Tibial nerve (tissue), 4 donors: Measurements from ENCODE around the gene L3MBTL2. TPM values are rescaled to one million over a fixed set of nuclear protein-coding genes. Genes with fewer than 3 reads are reported as not detected.

Source experiments
- DNase-seq, 2 donors: peaks; one replicate each; pipeline ENCODE4 v3.0.0-alpha.2; 2019; ENCODE audit warnings: low spot score in 2 of 2
- H3K27ac ChIP-seq, 4 donors: fragments of 200-600 bp; sonication (generic) in 3 of 4; one replicate each; pipeline ENCODE4 v1.5.1; 2017 to 2019; ENCODE audit warnings: mild to moderate bottlenecking in 1 of 4
- H3K27me3 ChIP-seq, 2 donors: fragments of 200-600 bp; sonication (generic) in 1 of 2; one replicate each; pipeline versions ENCODE4 v1.5.1 to v1.6.0; 2017 to 2019
- H3K36me3 ChIP-seq, 3 donors: fragments of 200-600 bp; sonication (generic); one replicate each; pipeline ENCODE4 v1.5.1; 2018 to 2019
- H3K4me1 ChIP-seq, 4 donors: fragments of 200-600 bp; sonication (generic) in 3 of 4; one replicate each; pipeline ENCODE4 v1.5.1; 2017 to 2019
- H3K4me3 ChIP-seq, 4 donors: fragments of 200-600 bp; sonication (generic) in 3 of 4; one replicate each; pipeline ENCODE4 v1.5.1; 2017 to 2019; ENCODE audit warnings: mild to moderate bottlenecking in 1 of 4, moderate library complexity in 1 of 4
- H3K9me3 ChIP-seq, 4 donors: fragments of 200-600 bp; sonication (generic) in 3 of 4; one replicate each; pipeline ENCODE4 v1.5.1; 2017 to 2019
- EP300 ChIP-seq, 2 donors: sonication (generic); formaldehyde crosslinking; IDR thresholded peaks; one replicate each; pipeline ENCODE4 v1.6.1; 2017; ENCODE audit warnings: antibody characterized with exemption in 2 of 2, mild to moderate bottlenecking in 1 of 2
- POLR2A ChIP-seq, 2 donors: fragments of 450-650 bp; IDR thresholded peaks; one replicate each; pipeline ENCODE4 v1.6.1; 2017; ENCODE audit warnings: antibody characterized with exemption in 2 of 2, mild to moderate bottlenecking in 2 of 2, moderate library complexity in 2 of 2
- WGBS, 2 donors: methylation state at CpG; one replicate each; pipeline ENCODE4 v1.1.5; 2018; 5-methylcytosine and 5-hydroxymethylcytosine counted together
- total RNA-seq, 4 donors: library from RNA; depleted of rRNA; stranded (reverse); fragments of >200 nt; gene quantifications; one replicate each; pipeline ENCODE4 v1.1.0, GENCODE V29; 2016
- TF ChIP-seq, protein P1 (sequence below), 5 experiments: fragments of 200-600 bp in 3 of 5; fragments of 450-650 bp in 2 of 5; sonication (generic) in 3 of 5; IDR thresholded peaks; one replicate each; pipeline ENCODE4 v1.5.1; 2016 to 2019; ENCODE audit warnings: antibody characterized with exemption in 5 of 5, mild to moderate bottlenecking in 3 of 5, moderate library complexity in 2 of 5

The L3MBTL2 gene
- total RNA-seq, 4 donors from 2014 or later: 21.2 to 27.4 (median 24.3) TPM

DNA sequence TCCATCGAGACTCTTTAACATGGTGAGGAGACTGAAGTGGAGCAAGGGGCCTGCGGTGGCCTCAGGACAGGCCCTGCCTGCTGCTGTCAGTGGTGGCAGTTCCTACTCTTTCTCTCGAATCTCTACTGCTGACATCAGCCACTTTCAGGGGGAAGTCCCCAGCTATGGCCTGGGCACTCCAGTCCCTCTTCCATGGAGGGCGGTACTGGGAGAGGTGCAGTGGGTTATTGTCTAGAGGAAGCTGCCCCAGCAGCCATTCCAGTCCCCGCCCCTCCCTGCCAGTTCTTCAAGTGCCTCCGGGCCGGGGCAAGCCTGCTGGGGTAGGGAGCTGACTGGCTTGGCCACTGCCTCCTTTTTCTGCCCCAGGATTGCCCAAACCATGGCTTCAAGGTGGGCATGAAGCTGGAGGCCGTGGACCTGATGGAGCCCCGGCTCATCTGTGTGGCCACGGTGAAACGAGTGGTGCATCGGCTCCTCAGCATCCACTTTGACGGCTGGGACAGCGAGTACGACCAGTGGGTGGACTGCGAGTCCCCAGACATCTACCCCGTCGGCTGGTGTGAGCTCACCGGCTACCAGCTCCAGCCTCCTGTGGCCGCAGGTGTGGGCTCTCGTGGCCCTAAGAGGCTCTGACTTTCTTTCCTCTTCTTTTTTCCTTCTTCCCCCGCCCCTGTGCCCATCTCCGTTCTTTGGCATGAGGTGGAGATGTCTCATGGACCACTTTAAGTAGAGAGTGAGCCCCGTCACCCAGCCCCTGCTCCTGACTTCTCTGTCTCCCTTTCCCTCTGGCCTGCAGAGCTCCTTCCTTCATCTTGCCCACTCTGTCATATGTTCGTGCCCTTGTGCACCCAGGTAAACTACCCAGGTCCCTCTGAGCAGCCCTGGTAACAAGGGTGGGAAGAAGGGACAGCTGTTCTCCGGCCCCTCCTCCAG is 21.9 kb downstream of the L3MBTL2 start:
- H3K9me3 ChIP-seq: no peaks in the 10 kb centered on the region
- 87% methylated on average over 25 to 26 of the region's 26 CpGs for whole genome bisulfite sequencing, 2 donors
- no peak overlapping the region for H3K4me3 ChIP-seq
- H3K27me3 ChIP-seq: no peaks in the 10 kb centered on the region
- peaks cover 2 to 99% (median 29%) of the 10 kb centered on the region in 3 donors for H3K36me3 ChIP-seq
- TF ChIP-seq, protein P1, sequence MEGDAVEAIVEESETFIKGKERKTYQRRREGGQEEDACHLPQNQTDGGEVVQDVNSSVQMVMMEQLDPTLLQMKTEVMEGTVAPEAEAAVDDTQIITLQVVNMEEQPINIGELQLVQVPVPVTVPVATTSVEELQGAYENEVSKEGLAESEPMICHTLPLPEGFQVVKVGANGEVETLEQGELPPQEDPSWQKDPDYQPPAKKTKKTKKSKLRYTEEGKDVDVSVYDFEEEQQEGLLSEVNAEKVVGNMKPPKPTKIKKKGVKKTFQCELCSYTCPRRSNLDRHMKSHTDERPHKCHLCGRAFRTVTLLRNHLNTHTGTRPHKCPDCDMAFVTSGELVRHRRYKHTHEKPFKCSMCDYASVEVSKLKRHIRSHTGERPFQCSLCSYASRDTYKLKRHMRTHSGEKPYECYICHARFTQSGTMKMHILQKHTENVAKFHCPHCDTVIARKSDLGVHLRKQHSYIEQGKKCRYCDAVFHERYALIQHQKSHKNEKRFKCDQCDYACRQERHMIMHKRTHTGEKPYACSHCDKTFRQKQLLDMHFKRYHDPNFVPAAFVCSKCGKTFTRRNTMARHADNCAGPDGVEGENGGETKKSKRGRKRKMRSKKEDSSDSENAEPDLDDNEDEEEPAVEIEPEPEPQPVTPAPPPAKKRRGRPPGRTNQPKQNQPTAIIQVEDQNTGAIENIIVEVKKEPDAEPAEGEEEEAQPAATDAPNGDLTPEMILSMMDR (IDR thresholded peaks at IDR 0.05): no peak
- no peak for TF ChIP-seq EP300 (IDR thresholded peaks at IDR 0.05)
- H3K27ac ChIP-seq: no peak overlapping the region
- peak in 1 of 2 donors; percentile 8 for DNase-seq
- H3K4me1 ChIP-seq: no peaks in the 10 kb centered on the region

DNA sequence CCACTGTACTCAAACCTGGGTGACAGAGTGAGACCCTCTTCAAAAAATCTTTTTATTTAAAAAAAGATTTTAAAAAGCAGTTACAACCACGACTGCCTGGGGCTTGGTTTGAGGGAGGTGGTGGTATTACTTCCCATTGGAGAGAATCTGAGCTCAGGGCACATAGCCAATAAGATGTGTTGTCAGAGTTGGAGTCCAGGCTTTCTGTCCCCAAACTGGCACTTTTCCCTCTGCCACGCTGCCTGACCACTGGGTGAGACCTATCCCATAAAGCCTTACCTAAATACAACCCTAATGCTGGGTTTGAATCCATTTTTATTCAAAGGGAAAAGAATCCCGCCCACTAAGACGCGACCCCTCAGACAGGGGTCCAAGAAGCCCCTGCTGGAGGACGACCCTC is 24.1 kb downstream of the L3MBTL2 start:
- no peak for DNase-seq
- H3K4me1 ChIP-seq: no peaks in the 10 kb centered on the region
- H3K4me3 ChIP-seq: no peak overlapping the region
- TF ChIP-seq EP300 (IDR thresholded peaks at IDR 0.05): no peak
- no peak for TF ChIP-seq POLR2A (IDR thresholded peaks at IDR 0.05)
- TF ChIP-seq, protein P1 (IDR thresholded peaks at IDR 0.05): no peak
- peaks cover 0 to 96% (median 28%) of the 10 kb centered on the region in 3 donors for H3K36me3 ChIP-seq
- no peaks in the 10 kb centered on the region for H3K9me3 ChIP-seq
- WGBS, 2 donors: 81 to 90% methylated on average over 6 of the region's 6 CpGs
- H3K27ac ChIP-seq: no peak overlapping the region
- no peaks in the 10 kb centered on the region for H3K27me3 ChIP-seq

DNA sequence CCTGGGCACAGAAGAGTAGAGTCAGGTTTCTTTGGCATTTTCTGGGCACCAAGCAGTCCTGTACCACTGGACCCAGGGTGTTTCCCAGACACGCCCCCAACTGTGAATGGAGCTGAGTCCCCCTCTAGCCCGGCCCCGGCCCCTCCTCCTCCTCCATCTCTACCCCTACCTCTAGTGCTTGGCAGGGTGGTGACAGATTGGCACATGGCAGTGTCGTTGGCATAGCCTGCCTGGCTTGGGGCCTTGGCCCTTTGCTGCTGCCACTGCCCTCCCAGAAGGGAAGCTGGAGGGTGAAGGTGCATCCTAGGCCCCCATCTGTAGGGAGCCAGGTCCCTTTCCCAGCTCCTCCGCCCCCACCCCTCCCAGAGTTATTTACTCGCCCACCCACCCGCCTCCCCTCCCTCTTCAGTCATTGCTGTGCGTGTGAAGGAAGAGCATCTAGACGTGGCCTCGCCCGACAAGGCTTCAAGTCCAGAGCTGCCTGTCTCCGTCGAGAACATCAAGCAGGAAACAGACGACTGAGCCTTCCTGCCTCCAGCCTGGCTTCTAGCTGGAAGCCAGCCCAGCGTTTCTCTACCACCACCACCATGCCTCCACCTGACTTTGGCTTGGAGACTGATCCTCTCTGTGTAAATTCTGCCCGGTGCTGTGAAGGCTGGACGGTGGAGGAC is 24.8 kb downstream of the L3MBTL2 start:
- TF ChIP-seq, protein P1 (IDR thresholded peaks at IDR 0.05): no peak
- TF ChIP-seq POLR2A (IDR thresholded peaks at IDR 0.05) (no peak), EP300 (IDR thresholded peaks at IDR 0.05) (no peak)
- DNase-seq: no peak
- H3K36me3 ChIP-seq: peaks cover 0 to 94% (median 23%) of the 10 kb centered on the region in 3 donors
- no peaks in the 10 kb centered on the region for H3K4me1 ChIP-seq
- no peaks in the 10 kb centered on the region for H3K27me3 ChIP-seq
- no peak overlapping the region for H3K4me3 ChIP-seq
- no peak overlapping the region for H3K27ac ChIP-seq
- 68 to 79% methylated on average over 17 of the region's 17 CpGs for WGBS, 2 donors
- no peaks in the 10 kb centered on the region for H3K9me3 ChIP-seq

DNA sequence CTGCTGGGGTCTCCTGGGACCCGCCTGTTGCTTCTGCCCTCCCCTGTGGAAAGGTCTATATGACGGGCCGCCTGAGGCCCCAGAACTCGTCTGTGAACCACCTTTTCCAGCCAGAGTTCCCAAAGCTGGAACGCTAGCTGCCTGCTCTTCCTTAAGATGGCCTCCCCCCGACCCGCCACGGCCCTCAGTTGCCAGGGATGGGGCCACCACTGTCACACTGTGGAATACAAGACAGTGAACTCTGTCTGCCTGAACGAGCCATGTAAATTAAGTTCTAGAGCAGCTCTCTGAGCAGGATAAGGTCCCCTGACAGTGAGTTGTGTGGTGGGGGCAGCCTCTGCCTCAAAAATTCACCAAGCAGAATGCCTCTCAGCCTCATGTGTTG is 25.3 kb downstream of the L3MBTL2 start:
- H3K36me3 ChIP-seq: peaks cover 0 to 94% (median 23%) of the 10 kb centered on the region in 3 donors
- no peaks in the 10 kb centered on the region for H3K4me1 ChIP-seq
- no peak overlapping the region for H3K27ac ChIP-seq
- H3K9me3 ChIP-seq: no peaks in the 10 kb centered on the region
- TF ChIP-seq POLR2A (IDR thresholded peaks at IDR 0.05): no peak
- TF ChIP-seq, protein P1 (IDR thresholded peaks at IDR 0.05): no peak
- TF ChIP-seq EP300 (IDR thresholded peaks at IDR 0.05): no peak
- H3K27me3 ChIP-seq: no peaks in the 10 kb centered on the region
- DNase-seq: no peak
- 80 to 87% methylated on average over 5 to 8 of the region's 9 CpGs for WGBS, 2 donors
- H3K4me3 ChIP-seq: no peak overlapping the region

DNA sequence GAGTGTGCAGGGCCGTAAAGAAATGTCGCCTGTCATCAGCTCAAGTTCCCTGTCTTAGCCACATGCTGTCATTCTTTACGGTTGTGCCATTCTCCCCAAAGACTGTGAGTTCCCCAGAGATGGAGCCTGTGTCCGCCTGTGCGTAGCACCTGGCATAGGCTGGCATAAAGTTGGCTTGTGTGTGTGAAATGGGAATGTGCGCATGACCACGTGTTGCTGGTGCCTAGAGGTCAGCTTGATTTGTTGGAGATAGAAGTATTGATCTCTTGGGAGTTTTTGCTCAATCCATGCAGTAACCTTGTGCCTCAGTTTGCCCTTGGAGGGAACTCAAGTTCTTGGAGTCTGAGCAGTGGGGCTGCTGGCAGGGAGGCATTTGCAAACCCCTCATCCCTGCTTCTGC is 26.3 kb downstream of the L3MBTL2 start:
- DNase-seq: no peak
- Histone ChIP-seq H3K36me3 (peaks cover 0 to 84% (median 15%) of the 10 kb centered on the region in 3 donors), H3K27me3 (no peaks in the 10 kb centered on the region), H3K9me3 (no peaks in the 10 kb centered on the region), H3K27ac (no peak overlapping the region), H3K4me3 (no peak overlapping the region), H3K4me1 (peaks cover 0 to 3% (median 0%) of the 10 kb centered on the region in 4 donors)
- 84 to 88% methylated on average over 7 of the region's 7 CpGs for WGBS, 2 donors
- TF ChIP-seq EP300 (IDR thresholded peaks at IDR 0.05) (no peak), POLR2A (IDR thresholded peaks at IDR 0.05) (no peak)
- TF ChIP-seq, protein P1 (IDR thresholded peaks at IDR 0.05): no peak
